ENCODE results near the gene PRKACA. TPM values are rescaled to one million over a fixed set of nuclear protein-coding genes. Genes with fewer than 3 reads are reported as not detected.
"Not testable (repeated sequence)": the region's sequence is repeated elsewhere in the genome, so short reads cannot be mapped to it uniquely, and the experiment has no call there.

The PRKACA gene
- total RNA-seq, 3 donors from 2014 or later, result 45.0 to 46.1 (median 45.3) TPM

DNA sequence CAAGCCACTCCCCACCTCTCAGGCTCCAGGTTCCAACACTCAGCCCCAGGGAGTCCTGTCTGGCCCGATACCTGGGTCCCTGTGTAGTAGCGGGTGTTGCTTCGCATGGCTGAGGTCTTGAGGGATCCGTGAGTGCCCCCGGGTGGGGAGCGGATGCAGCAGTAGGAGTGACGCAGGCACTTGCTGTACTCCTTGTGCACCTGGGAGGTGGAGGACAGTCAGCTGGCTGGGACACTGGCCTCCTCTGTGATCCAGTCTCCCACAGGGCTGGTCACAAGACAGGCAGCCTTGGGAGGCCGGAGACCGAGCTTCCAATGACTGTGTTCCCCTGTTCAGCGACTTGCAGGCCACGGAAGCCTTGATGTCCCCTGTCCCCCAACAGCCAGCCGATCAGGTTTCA lies 35.2 kb upstream of the PRKACA start:
- Mint-ChIP-seq H3K27me3 (ENCODE audit: low read depth) (no peaks in the 10 kb centered on the region), H3K9me3 (no peaks in the 10 kb centered on the region), H3K4me1 (ENCODE audit: low read depth) (peaks cover 26% of the 10 kb centered on the region), H3K36me3 (ENCODE audit: insufficient read depth) (peaks cover 7% of the 10 kb centered on the region), H3K4me3 (no peak overlapping the region)
- no peak for ATAC-seq
- no peak for DNase-seq

DNA sequence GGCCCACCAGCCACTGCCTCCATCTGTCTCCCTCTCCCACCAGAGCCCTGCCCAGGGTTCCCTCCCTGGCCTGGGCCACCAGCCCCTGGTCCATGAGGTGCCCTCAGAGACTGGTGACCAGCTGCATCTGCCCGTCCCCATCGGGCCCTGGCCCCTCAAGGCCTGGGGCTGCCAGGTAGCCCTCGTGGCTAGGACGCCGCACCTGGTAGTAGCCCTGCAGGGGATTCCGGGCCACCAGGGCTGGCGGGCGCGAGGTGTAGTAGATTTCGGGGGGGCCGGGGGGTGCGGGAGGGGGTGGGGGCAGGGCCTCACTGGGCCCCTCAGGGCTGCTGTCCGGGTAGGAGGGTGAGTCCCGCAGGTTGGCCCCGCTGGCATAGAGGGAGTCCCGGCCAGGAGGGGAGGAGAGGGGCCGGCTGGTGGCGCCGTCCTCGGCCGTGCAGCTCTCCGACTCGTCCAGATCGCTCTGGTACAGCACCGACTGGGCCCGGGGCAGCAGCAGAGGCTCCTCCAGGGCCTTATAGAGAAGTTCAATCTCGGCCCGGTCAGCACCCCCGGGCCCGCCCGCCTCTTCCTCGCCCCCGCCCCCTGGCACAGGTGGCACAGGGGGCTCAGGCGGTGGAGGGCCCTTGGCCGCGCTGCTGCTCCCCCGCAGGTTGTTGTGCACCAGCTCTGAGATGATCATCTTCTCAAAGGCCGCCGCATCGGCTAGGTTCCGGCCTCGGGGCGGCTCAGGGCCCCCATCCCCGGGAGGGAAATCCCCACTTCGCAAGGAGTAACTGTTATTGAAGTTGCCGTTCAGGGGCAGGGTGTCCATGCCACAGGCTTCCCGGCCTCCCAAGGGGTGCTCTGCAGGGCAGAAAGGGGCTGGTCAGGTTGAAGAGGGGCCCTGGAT lies 33.5 kb upstream of the PRKACA start:
- peaks cover 4% of the 10 kb centered on the region for H3K36me3 Mint-ChIP-seq (ENCODE audit: insufficient read depth)
- no peak overlapping the region for H3K4me3 Mint-ChIP-seq
- DNase-seq, result no peak
- no peaks in the 10 kb centered on the region for H3K27me3 Mint-ChIP-seq (ENCODE audit: low read depth)
- H3K4me1 Mint-ChIP-seq (ENCODE audit: low read depth), result peaks cover 33% of the 10 kb centered on the region
- no peaks in the 10 kb centered on the region for H3K9me3 Mint-ChIP-seq
- ATAC-seq, result no peak

DNA sequence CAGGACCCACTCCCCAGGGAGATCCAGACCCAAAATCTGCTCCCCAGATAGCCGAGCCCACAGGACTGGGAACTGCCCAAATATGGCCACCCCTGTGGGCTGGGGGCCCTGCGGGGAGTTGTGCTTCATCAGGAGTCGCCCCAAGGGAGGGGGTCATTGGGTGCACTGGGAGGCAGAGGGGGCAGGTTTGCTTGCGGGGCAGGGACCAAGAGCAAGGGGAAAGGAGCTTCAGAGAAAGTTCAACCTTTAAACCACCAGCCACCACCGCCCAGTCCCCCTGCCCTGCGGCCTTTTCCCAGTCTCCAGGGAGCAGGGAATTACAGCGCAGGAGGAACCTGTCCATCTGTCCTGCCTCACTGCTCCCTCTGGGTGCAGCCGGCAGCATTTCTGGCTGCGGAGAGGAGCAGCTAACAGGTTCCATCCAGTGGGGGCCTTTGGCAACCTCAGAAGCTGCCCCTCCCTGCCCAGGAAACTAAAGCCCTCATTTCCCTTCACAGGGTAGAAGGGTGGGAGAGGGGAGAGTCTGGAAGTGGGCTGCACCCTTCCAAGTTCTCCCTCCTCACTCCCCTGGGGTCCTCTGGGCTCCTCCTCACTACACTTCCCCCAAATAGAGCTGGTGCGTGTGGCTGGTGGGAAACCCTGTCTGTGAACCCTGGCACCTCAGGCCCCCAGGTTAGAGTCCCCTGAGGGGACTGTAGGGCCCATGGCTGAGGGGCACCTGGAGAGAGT lies 32.6 kb upstream of the PRKACA start:
- DNase-seq (no peak), ATAC-seq (peak in 1 of 2 donors; percentile 41)
- peaks cover 4% of the 10 kb centered on the region for H3K36me3 Mint-ChIP-seq (ENCODE audit: insufficient read depth)
- H3K4me3 Mint-ChIP-seq, result peak overlapping the region; percentile 73
- H3K4me1 Mint-ChIP-seq (ENCODE audit: low read depth), result peaks cover 41% of the 10 kb centered on the region
- no peaks in the 10 kb centered on the region for H3K27me3 Mint-ChIP-seq (ENCODE audit: low read depth)
- H3K9me3 Mint-ChIP-seq, result no peaks in the 10 kb centered on the region

DNA sequence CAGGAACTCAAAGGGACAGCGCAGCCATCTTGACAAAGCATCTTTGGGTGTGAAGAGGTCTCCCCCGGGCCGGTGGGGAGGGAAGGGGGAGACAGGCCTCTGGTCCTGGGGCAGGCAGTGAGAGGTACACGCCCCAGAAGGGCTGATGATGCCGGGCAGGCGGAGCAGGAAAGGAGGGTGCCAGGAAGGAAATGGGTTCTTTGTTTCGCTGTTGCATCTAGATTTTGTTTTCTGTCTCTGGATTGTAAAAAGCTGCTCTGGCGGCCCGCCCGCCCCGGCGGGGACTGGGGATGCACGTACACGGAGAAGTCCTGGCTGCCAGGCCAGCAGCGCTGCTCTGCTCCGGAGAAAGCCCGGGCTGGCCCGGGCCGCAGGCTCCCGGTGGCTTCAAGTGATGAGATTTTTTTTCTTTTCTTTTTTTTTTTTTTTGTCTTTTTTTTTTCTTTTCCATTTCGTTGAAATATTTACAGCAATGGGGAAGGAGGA lies 32.0 kb upstream of the PRKACA start:
- Mint-ChIP-seq H3K9me3 (no peaks in the 10 kb centered on the region), H3K36me3 (ENCODE audit: insufficient read depth) (peaks cover 4% of the 10 kb centered on the region), H3K4me3 (peak overlapping the region; percentile 73), H3K4me1 (ENCODE audit: low read depth) (peaks cover 41% of the 10 kb centered on the region), H3K27me3 (ENCODE audit: low read depth) (no peaks in the 10 kb centered on the region)
- peak; percentile 78 to 82 for ATAC-seq
- peak; percentile 39 for DNase-seq

DNA sequence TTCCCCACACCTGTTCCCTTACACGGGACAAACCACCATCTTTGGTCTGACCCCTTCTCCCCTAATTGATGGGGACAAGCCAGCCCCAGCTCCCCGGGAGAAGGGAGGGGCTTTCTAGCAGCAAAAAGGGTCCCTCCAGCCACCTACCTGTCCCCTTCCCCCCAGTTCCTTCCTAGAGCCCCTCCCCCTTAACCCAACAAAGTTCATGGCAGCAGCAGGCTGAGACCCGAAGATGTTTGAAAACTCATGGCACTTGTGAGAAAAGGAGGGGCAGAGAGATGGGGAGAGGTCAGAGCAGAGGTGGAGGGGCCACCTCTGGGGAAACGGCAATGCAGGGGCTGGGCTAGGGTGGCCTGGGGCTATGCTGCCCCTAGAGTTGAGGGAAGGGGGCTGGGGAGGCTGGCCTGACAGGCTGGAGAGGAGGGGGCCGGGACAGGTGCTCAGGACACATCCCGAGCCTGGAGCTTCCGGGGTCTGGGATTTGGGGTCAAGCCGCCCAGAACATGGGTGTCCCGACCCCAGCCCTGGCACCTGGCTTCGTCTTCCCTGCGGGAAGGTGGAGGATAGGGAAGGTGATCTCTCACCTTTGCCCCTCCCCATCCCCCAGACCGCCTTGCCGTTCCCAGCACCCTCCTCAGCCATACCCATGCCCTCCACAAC lies 31.3 kb upstream of the PRKACA start:
- peaks cover 4% of the 10 kb centered on the region for H3K36me3 Mint-ChIP-seq (ENCODE audit: insufficient read depth)
- H3K4me1 Mint-ChIP-seq (ENCODE audit: low read depth), result peaks cover 41% of the 10 kb centered on the region
- no peaks in the 10 kb centered on the region for H3K9me3 Mint-ChIP-seq
- H3K4me3 Mint-ChIP-seq, result peak overlapping the region; percentile 73
- DNase-seq (no peak), ATAC-seq (no peak)
- no peaks in the 10 kb centered on the region for H3K27me3 Mint-ChIP-seq (ENCODE audit: low read depth)

DNA sequence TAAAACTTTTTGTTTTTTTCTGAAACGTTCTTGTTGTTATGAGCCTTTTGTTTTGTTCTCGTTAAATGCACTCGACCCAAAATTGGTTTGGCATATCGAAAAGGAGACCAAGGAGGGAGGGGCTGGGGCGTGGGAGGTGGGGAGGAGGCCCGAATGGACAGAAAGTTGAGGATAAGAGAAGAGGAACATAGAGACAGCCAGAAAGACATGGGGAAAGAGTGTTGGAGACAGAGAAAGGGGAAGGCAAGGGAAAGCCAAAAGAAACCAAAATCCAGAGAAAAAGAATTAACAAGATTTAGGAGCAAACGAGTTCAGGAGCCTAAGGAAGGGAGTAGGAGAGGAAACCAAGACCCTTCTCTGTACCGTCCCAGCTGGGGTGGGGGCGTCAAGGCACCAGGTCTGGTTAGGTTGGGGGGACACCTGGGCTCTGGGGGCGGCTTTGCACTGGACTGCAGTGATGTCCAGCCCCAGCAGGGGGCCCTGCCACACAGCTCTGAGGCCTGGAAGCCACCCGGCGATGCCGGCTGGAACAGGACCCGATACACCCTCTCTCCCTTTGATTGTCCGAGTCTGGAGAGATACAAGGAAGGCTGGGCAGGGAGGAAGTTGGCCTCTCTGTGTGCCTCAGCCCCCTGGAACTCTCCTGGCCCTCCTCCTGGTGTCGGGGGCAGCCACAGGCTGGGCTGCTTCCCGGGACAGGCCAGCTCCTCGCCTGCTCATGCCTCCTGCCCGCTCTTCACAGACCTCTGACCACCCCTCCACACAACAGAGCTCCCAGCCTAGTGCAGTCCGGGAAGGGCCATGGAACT lies 30.4 kb upstream of the PRKACA start:
- Mint-ChIP-seq H3K36me3 (ENCODE audit: insufficient read depth) (peaks cover 2% of the 10 kb centered on the region), H3K4me1 (ENCODE audit: low read depth) (peaks cover 41% of the 10 kb centered on the region), H3K4me3 (no peak overlapping the region), H3K27me3 (ENCODE audit: low read depth) (no peaks in the 10 kb centered on the region), H3K9me3 (no peaks in the 10 kb centered on the region)
- ATAC-seq, result peak; percentile 47 to 57
- DNase-seq, result peak; percentile 48

DNA sequence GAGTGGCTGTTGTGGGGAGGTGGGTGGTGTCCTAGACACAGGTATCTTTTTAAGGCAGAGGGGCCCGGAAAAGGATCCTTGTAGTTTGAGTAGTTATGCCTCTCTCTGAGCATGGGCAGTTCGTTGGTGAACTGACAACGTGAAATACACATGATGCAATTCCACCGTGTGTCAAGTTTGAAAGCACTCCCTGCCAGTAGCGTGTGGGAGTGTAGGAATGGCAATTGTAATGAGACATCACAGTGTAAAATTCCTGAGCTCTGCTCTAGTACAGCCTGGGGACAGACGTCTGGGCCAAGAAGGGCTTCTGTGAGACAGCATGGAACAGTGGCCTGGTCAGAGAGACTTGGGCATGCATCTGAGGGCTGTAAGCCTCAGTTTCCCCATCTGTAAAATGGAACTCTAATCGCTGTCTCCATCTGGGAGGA lies 29.2 kb upstream of the PRKACA start:
- no peaks in the 10 kb centered on the region for H3K27me3 Mint-ChIP-seq (ENCODE audit: low read depth)
- DNase-seq, result no peak
- H3K4me3 Mint-ChIP-seq, result no peak overlapping the region
- H3K4me1 Mint-ChIP-seq (ENCODE audit: low read depth), result peaks cover 50% of the 10 kb centered on the region
- ATAC-seq, result no peak
- peaks cover 2% of the 10 kb centered on the region for H3K36me3 Mint-ChIP-seq (ENCODE audit: insufficient read depth)
- H3K9me3 Mint-ChIP-seq, result no peaks in the 10 kb centered on the region

DNA sequence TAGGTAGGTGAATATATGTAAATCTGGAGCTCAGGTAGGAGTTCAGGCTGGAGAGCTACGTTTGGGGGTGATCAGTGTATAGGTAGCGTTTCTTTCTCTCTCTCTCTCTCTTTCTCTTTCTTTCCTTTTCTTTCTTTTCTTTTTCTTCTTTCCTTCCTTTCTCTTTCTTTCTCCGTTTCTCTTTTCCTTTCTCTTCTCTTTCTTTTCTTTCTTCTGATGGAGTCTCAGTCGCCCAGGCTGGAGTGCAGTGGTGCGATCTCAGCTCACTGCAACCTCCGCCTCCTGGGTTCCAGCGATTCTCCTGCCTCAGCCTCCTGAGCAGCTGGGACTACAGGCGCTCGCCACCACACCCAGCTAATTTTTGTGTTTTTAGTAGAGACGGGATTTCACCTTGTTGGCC lies 28.6 kb upstream of the PRKACA start:
- peaks cover 55% of the 10 kb centered on the region for H3K4me1 Mint-ChIP-seq (ENCODE audit: low read depth)
- not testable (repeated sequence) for H3K4me3 Mint-ChIP-seq; H3K36me3 Mint-ChIP-seq (ENCODE audit: insufficient read depth); ATAC-seq; H3K27me3 Mint-ChIP-seq (ENCODE audit: low read depth); H3K9me3 Mint-ChIP-seq; DNase-seq

DNA sequence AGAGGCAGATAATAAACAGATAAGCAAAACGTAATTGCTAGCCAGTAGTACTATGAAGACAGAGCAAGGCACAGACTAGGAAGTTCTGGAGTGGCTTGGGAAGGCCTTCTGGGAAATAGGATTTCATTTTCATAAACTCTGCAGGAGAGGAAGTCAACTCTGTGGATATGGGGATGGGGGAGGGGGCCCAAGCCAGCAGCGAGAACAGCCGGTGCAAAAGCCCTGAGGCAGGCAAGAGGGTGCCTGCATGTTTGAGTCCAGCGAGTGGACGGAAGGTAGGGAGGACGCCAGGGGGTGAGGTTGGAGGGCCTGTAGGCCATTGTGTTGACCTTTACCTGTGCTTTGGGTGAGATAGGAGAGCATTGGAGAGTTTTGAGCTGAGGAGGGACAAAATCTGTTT lies 27.8 kb upstream of the PRKACA start:
- DNase-seq, result no peak
- H3K36me3 Mint-ChIP-seq (ENCODE audit: insufficient read depth), result peaks cover 2% of the 10 kb centered on the region
- H3K27me3 Mint-ChIP-seq (ENCODE audit: low read depth), result no peaks in the 10 kb centered on the region
- H3K9me3 Mint-ChIP-seq, result no peaks in the 10 kb centered on the region
- H3K4me3 Mint-ChIP-seq, result no peak overlapping the region
- H3K4me1 Mint-ChIP-seq (ENCODE audit: low read depth), result peaks cover 56% of the 10 kb centered on the region
- no peak for ATAC-seq

DNA sequence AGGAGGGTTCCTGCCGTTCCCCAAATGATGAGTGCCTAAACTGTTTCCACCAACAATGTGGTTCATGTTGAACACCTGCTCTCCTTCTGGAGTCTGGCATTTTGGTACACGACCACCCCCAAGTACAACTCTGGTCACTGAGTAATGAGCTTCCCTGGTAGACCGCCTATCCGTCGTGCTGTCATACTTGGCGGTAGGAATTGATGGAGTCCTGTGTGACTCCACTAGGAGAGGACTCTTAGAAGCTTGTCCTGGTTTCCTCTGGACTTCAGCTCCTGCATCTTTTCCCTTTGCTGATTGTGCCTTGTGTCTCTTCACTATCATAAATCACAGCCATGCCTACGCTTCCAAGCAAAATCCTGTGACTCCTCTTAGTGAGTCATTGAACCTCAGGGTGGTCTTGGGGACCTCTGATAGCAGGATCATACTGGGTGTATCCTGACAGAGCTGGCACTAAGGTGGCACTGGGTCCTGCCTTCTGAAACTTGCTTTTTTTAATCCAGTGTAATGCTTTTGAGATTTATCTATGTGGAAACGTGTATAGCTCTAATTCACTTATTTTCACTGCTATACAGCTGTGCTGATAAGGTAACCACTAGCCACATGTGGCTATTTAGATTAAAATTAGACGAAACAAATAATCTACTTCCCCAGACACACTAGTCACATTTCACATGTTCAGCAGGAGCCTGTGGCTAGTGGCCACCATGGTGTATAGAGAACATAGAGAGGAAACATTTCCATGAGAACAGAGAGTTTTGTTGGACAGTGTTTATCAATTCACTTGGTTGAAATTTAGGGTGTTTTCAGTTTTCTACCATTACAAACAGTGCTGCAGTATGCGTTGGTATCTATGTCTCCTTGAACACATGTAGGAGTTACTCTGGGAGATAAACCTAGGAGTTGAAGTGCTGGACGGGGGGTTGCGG lies 25.0 kb upstream of the PRKACA start:
- ATAC-seq (no peak), DNase-seq (no peak)
- Mint-ChIP-seq H3K4me1 (ENCODE audit: low read depth) (peaks cover 42% of the 10 kb centered on the region), H3K36me3 (ENCODE audit: insufficient read depth) (peaks cover 7% of the 10 kb centered on the region), H3K4me3 (no peak overlapping the region), H3K9me3 (no peaks in the 10 kb centered on the region), H3K27me3 (ENCODE audit: low read depth) (no peaks in the 10 kb centered on the region)

DNA sequence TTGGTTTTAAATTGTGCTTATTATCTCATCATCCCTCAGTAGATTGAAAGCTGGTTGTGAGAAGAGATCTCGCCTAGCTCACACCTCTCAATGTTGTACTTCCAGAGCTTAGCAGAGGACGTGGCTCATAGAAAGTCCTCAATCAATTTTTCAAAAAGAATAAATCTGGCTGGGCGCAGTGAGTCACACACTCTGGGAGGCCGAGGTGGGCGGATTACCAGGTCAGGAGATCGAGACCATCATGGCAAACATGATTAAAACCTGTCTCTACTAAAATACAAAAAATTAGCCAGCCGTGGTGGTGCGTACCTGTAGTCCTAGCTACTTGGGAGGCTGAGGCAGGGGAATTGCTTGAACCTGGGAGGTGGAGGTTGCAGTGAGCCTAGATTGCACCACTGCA lies 23.5 kb upstream of the PRKACA start:
- DNase-seq, result no peak
- Mint-ChIP-seq H3K36me3 (ENCODE audit: insufficient read depth) (peaks cover 7% of the 10 kb centered on the region), H3K4me1 (ENCODE audit: low read depth) (peaks cover 40% of the 10 kb centered on the region), H3K9me3 (no peaks in the 10 kb centered on the region), H3K27me3 (ENCODE audit: low read depth) (no peaks in the 10 kb centered on the region), H3K4me3 (no peak overlapping the region)
- ATAC-seq, result no peak

DNA sequence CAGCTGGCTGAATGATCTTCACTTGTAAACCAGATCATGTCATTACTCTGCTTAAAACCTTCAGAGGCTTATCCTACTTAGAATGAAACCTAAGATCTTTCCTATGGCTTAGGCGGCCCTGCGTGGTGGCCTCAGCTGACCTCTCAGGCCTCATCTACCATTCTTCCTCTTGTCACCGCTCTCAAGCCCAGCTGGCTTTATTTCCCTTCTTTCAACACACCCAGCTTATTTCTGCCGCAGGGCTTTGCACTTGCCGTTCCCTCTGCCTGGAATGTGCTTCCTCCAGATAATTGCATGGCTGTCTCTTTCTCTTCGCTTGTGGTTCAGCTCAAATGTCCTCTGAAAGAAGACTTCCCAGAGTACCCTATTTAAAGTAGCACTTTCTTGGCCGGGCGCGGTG lies 22.4 kb upstream of the PRKACA start:
- Mint-ChIP-seq H3K9me3 (no peaks in the 10 kb centered on the region), H3K4me3 (no peak overlapping the region), H3K4me1 (ENCODE audit: low read depth) (peaks cover 38% of the 10 kb centered on the region), H3K27me3 (ENCODE audit: low read depth) (no peaks in the 10 kb centered on the region), H3K36me3 (ENCODE audit: insufficient read depth) (peaks cover 7% of the 10 kb centered on the region)
- DNase-seq (no peak), ATAC-seq (no peak)
